ENCODE data around the gene BMP8A.
A peak's percentile ranks its signal among the peaks of the same experiment; 100 is the strongest.
"Not testable (repeated sequence)": the region's sequence is repeated elsewhere in the genome, so short reads cannot be mapped to it uniquely, and the experiment has no call there.

Gene BMP8A

GRCh38 chr1:39489567-39490239 is 1.7 kb upstream of the BMP8A start:
- no peak for DNase-seq (ENCODE audit: low spot score)
- H3K9me3 Mint-ChIP-seq, result no peaks in the 10 kb centered on the region
- H3K27me3 Mint-ChIP-seq (ENCODE audit: low read depth), result peaks cover 31% of the 10 kb centered on the region
- H3K36me3 Mint-ChIP-seq (ENCODE audit: low read depth), result peaks cover 21% of the 10 kb centered on the region
- H3K4me3 Mint-ChIP-seq, result no peak overlapping the region
- no peak overlapping the region for H3K27ac Mint-ChIP-seq
- H3K4me1 Mint-ChIP-seq (ENCODE audit: low read depth), result peaks cover 5% of the 10 kb centered on the region

- peak overlapping the region; percentile 51 for H3K4me3 Mint-ChIP-seq
- DNase-seq (ENCODE audit: low spot score), result peak; percentile 7
- peaks cover 31% of the 10 kb centered on the region for H3K27me3 Mint-ChIP-seq (ENCODE audit: low read depth)
- H3K9me3 Mint-ChIP-seq, result no peaks in the 10 kb centered on the region
- peaks cover 5% of the 10 kb centered on the region for H3K4me1 Mint-ChIP-seq (ENCODE audit: low read depth)
- H3K27ac Mint-ChIP-seq, result no peak overlapping the region
- H3K36me3 Mint-ChIP-seq (ENCODE audit: low read depth), result peaks cover 14% of the 10 kb centered on the region
These were observed 765 bp upstream of the BMP8A start for GRCh38 chr1:39490596-39491145.

GRCh38 chr1:39492118-39493042 is 944 bp downstream of the BMP8A start:
- not testable (repeated sequence) for DNase-seq (ENCODE audit: low spot score); H3K4me1 Mint-ChIP-seq (ENCODE audit: low read depth); H3K9me3 Mint-ChIP-seq; H3K36me3 Mint-ChIP-seq (ENCODE audit: low read depth); H3K27ac Mint-ChIP-seq
- H3K27me3 Mint-ChIP-seq (ENCODE audit: low read depth), result peaks cover 34% of the 10 kb centered on the region
- peak overlapping the region; percentile 56 for H3K4me3 Mint-ChIP-seq

- not testable (repeated sequence) for H3K4me1 Mint-ChIP-seq (ENCODE audit: low read depth); DNase-seq (ENCODE audit: low spot score); H3K27ac Mint-ChIP-seq; H3K36me3 Mint-ChIP-seq (ENCODE audit: low read depth); H3K9me3 Mint-ChIP-seq
- peak overlapping the region; percentile 56 for H3K4me3 Mint-ChIP-seq
- peaks cover 34% of the 10 kb centered on the region for H3K27me3 Mint-ChIP-seq (ENCODE audit: low read depth)
These were observed 1.8 kb downstream of the BMP8A start for GRCh38 chr1:39493043-39493810.

- Mint-ChIP-seq H3K27me3 (ENCODE audit: low read depth) (peaks cover 33% of the 10 kb centered on the region), H3K9me3 (no peaks in the 10 kb centered on the region), H3K27ac (no peak overlapping the region), H3K36me3 (ENCODE audit: low read depth) (no peaks in the 10 kb centered on the region), H3K4me1 (ENCODE audit: low read depth) (peaks cover 5% of the 10 kb centered on the region), H3K4me3 (no peak overlapping the region)
- DNase-seq (ENCODE audit: low spot score), result no peak
These were observed 3.4 kb downstream of the BMP8A start for GRCh38 chr1:39494671-39495410.

- DNase-seq (ENCODE audit: low spot score); H3K4me1 Mint-ChIP-seq (ENCODE audit: low read depth); H3K27ac Mint-ChIP-seq; H3K9me3 Mint-ChIP-seq; H3K4me3 Mint-ChIP-seq; H3K36me3 Mint-ChIP-seq (ENCODE audit: low read depth): not testable (repeated sequence)
- peaks cover 28% of the 10 kb centered on the region for H3K27me3 Mint-ChIP-seq (ENCODE audit: low read depth)
These were observed 5.1 kb downstream of the BMP8A start for GRCh38 chr1:39496520-39496919.

GRCh38 chr1:39497585-39497984 is 6.1 kb downstream of the BMP8A start:
- peaks cover 24% of the 10 kb centered on the region for H3K27me3 Mint-ChIP-seq (ENCODE audit: low read depth)
- H3K4me3 Mint-ChIP-seq, result no peak overlapping the region
- no peaks in the 10 kb centered on the region for H3K9me3 Mint-ChIP-seq

GRCh38 chr1:39498096-39498710 is 6.8 kb downstream of the BMP8A start:
- not testable (repeated sequence) for H3K4me1 Mint-ChIP-seq (ENCODE audit: low read depth); H3K27ac Mint-ChIP-seq; DNase-seq (ENCODE audit: low spot score); H3K9me3 Mint-ChIP-seq; H3K36me3 Mint-ChIP-seq (ENCODE audit: low read depth); H3K4me3 Mint-ChIP-seq
- H3K27me3 Mint-ChIP-seq (ENCODE audit: low read depth), result peaks cover 17% of the 10 kb centered on the region

More at GRCh38 chr1:39497585-39497984, 6.1 kb downstream of the BMP8A start:
- no peaks in the 10 kb centered on the region for H3K4me1 Mint-ChIP-seq (ENCODE audit: low read depth)
- H3K36me3 Mint-ChIP-seq (ENCODE audit: low read depth), result no peaks in the 10 kb centered on the region
- DNase-seq (ENCODE audit: low spot score), result no peak
- no peak overlapping the region for H3K27ac Mint-ChIP-seq

GRCh38 chr1:39498821-39499220 is 7.4 kb downstream of the BMP8A start:
- H3K4me3 Mint-ChIP-seq; H3K27ac Mint-ChIP-seq; H3K4me1 Mint-ChIP-seq (ENCODE audit: low read depth); H3K9me3 Mint-ChIP-seq; H3K36me3 Mint-ChIP-seq (ENCODE audit: low read depth); DNase-seq (ENCODE audit: low spot score): not testable (repeated sequence)
- H3K27me3 Mint-ChIP-seq (ENCODE audit: low read depth), result peaks cover 12% of the 10 kb centered on the region

GRCh38 chr1:39499668-39500067 is 8.2 kb downstream of the BMP8A start:
- Mint-ChIP-seq H3K9me3 (no peaks in the 10 kb centered on the region), H3K4me3 (no peak overlapping the region), H3K4me1 (ENCODE audit: low read depth) (no peaks in the 10 kb centered on the region), H3K27ac (no peak overlapping the region), H3K27me3 (ENCODE audit: low read depth) (peaks cover 5% of the 10 kb centered on the region), H3K36me3 (ENCODE audit: low read depth) (no peaks in the 10 kb centered on the region)
- no peak for DNase-seq (ENCODE audit: low spot score)

GRCh38 chr1:39500862-39501389 is 9.5 kb downstream of the BMP8A start:
- Mint-ChIP-seq H3K9me3 (no peaks in the 10 kb centered on the region), H3K4me1 (ENCODE audit: low read depth) (no peaks in the 10 kb centered on the region), H3K27me3 (ENCODE audit: low read depth) (peaks cover 5% of the 10 kb centered on the region), H3K36me3 (ENCODE audit: low read depth) (no peaks in the 10 kb centered on the region), H3K4me3 (no peak overlapping the region), H3K27ac (no peak overlapping the region)
- DNase-seq (ENCODE audit: low spot score), result no peak

GRCh38 chr1:39501666-39502065 is 10.2 kb downstream of the BMP8A start:
- Mint-ChIP-seq H3K9me3 (no peaks in the 10 kb centered on the region), H3K4me1 (ENCODE audit: low read depth) (no peaks in the 10 kb centered on the region), H3K27me3 (ENCODE audit: low read depth) (peaks cover 2% of the 10 kb centered on the region), H3K36me3 (ENCODE audit: low read depth) (no peaks in the 10 kb centered on the region), H3K27ac (no peak overlapping the region), H3K4me3 (no peak overlapping the region)
- no peak for DNase-seq (ENCODE audit: low spot score)

GRCh38 chr1:39504436-39504835 is 13.0 kb downstream of the BMP8A start:
- H3K4me3 Mint-ChIP-seq; DNase-seq (ENCODE audit: low spot score); H3K4me1 Mint-ChIP-seq (ENCODE audit: low read depth); H3K9me3 Mint-ChIP-seq; H3K36me3 Mint-ChIP-seq (ENCODE audit: low read depth); H3K27ac Mint-ChIP-seq: not testable (repeated sequence)
- peaks cover 15% of the 10 kb centered on the region for H3K27me3 Mint-ChIP-seq (ENCODE audit: low read depth)

Data from T-helper 2 cell treated with Interferon-gamma antibody and Interleukin-4, amounts not matched to agents 5 μg/mL and 100 μg/mL, for 36 hours (primary cell).